ENCODE results near the gene FILIP1L.

The FILIP1L gene

DNA sequence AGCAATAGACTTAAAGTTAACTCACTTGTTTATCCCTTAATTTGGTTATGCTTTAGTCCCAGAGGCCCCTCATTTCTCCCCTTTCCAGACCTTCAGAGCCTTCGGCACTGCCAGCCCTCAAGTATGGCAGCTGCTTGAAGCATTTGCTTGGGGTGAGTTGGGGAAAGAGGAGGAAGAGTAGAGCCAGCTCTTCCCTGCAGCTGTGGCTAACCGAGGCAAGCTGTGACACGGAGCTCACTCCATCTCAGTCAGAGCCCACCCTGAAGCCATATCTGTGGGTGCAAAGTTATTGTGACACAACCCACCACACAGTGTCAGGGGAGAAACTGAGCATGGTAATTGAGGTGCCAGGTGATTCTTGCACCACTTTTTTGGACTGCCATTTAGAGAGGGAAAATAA, 66.1 kb downstream of the FILIP1L start:
- TF ChIP-seq, protein P1, sequence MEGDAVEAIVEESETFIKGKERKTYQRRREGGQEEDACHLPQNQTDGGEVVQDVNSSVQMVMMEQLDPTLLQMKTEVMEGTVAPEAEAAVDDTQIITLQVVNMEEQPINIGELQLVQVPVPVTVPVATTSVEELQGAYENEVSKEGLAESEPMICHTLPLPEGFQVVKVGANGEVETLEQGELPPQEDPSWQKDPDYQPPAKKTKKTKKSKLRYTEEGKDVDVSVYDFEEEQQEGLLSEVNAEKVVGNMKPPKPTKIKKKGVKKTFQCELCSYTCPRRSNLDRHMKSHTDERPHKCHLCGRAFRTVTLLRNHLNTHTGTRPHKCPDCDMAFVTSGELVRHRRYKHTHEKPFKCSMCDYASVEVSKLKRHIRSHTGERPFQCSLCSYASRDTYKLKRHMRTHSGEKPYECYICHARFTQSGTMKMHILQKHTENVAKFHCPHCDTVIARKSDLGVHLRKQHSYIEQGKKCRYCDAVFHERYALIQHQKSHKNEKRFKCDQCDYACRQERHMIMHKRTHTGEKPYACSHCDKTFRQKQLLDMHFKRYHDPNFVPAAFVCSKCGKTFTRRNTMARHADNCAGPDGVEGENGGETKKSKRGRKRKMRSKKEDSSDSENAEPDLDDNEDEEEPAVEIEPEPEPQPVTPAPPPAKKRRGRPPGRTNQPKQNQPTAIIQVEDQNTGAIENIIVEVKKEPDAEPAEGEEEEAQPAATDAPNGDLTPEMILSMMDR (IDR thresholded peaks at IDR 0.05; ENCODE audit: low read depth, low read length) = no peak
- no peak overlapping the region for H3K27ac ChIP-seq
- H3K36me3 ChIP-seq = no peaks in the 10 kb centered on the region
- H3K9me3 ChIP-seq (ENCODE audit: severe bottlenecking) = no peaks in the 10 kb centered on the region
- DNase-seq = no peak
- H3K27me3 ChIP-seq (ENCODE audit: insufficient read depth, low read depth, severe bottlenecking) = no peaks in the 10 kb centered on the region
- H3K4me3 ChIP-seq (ENCODE audit: low read depth, low read length) = no peak overlapping the region

DNA sequence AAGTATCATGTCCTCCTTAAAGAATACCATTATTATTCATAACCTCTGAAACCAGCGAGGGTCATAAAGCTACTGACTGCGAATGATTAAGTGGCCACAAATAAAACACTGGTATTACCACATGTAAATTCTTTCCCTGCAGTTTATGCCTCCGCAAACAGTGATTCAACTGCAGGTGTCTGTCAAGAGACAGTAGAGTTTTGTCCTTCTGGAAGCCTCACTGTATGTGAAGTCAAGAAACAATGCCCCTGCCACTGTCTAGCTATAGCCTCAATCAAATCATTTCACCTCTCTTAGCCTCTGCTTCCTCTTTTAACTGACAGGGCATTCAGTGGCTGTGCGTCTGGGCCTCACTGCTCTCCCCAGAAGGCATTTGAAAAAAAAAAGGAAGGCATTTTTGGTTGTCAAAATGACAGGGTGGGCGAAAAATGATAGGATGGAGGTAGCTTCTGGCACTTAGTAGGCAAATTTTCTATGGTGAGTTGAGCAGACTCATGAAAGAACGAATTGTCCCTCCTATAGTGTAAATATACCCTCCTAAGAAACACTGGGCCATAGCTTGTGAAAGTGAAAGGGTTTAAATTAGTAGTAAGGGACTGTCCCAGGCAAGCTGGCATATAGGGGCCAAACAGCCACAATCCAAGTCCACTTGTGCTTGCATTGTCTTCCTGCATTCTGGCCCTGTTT, 66.7 kb downstream of the FILIP1L start:
- DNase-seq = no peak
- H3K36me3 ChIP-seq = no peaks in the 10 kb centered on the region
- TF ChIP-seq, protein P1 (IDR thresholded peaks at IDR 0.05; ENCODE audit: low read depth, low read length) = no peak
- no peak overlapping the region for H3K27ac ChIP-seq
- H3K4me3 ChIP-seq (ENCODE audit: low read depth, low read length) = no peak overlapping the region
- H3K9me3 ChIP-seq (ENCODE audit: severe bottlenecking) = no peaks in the 10 kb centered on the region
- no peaks in the 10 kb centered on the region for H3K27me3 ChIP-seq (ENCODE audit: insufficient read depth, low read depth, severe bottlenecking)

DNA sequence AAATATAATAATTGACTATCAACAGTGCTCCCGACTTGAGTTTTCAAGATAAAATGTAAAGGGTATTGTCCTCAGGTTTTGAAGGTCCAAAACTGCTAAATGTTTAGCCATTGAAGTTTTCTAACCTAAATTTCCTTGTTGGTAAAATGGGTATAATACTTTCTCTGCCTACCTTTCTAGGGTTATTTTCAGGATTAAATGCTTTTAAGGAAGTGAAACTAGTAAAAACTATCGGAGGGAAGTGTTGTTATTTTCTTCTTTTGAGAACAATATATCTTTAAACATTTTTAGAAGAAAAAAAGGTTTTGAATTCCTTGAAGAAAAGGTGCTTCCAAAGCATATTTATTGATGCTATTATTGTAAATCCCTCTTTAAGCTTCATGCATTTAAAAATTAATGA, 67.3 kb downstream of the FILIP1L start:
- H3K9me3 ChIP-seq (ENCODE audit: severe bottlenecking) = no peaks in the 10 kb centered on the region
- H3K27ac ChIP-seq = no peak overlapping the region
- H3K36me3 ChIP-seq = no peaks in the 10 kb centered on the region
- no peak overlapping the region for H3K4me3 ChIP-seq (ENCODE audit: low read depth, low read length)
- no peak for DNase-seq
- TF ChIP-seq, protein P1 (IDR thresholded peaks at IDR 0.05; ENCODE audit: low read depth, low read length) = no peak
- no peaks in the 10 kb centered on the region for H3K27me3 ChIP-seq (ENCODE audit: insufficient read depth, low read depth, severe bottlenecking)

DNA sequence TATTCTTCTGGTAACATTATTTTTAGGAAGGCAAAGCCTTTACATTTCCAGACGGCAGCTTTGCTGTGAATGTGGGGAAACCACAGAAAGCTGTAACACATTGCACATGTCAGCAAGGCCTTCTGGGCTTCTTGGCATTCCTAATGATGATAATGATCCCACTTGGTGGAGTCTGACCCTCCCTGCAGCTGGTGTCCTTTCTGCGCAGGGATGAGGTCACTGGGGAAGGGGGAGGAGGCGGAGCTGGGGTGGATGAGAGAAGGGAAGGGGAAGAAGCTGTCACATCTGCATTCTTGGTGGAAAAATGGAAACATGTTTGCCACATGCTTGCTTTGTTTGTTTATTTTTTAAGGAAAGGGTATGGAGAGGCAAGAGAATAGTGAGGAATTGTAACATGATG, 68.6 kb downstream of the FILIP1L start:
- H3K27me3 ChIP-seq (ENCODE audit: insufficient read depth, low read depth, severe bottlenecking) = no peaks in the 10 kb centered on the region
- H3K9me3 ChIP-seq (ENCODE audit: severe bottlenecking) = no peaks in the 10 kb centered on the region
- DNase-seq = no peak
- H3K27ac ChIP-seq = no peak overlapping the region
- H3K4me3 ChIP-seq (ENCODE audit: low read depth, low read length) = no peak overlapping the region
- H3K36me3 ChIP-seq = no peaks in the 10 kb centered on the region
- TF ChIP-seq, protein P1 (IDR thresholded peaks at IDR 0.05; ENCODE audit: low read depth, low read length) = no peak

DNA sequence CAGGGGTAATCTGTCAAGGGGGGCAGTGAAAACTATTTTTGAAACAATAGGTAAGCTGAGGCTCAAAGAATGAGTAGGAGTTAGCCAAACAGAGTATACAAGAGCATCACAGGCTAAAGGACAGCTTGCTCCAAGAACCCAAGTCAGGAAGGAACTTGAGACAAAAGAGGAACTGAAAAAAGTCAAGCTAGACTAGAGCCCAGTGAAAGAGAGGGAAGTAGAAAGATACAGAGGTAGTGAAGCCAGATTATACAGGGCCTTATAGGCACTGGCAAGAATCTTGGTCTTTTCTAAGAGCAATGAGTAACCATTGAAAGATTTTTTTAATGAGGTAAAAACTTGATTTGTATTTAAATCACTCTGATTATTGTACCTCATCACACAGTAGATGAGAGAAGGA, 69.9 kb downstream of the FILIP1L start:
- H3K27me3 ChIP-seq (ENCODE audit: insufficient read depth, low read depth, severe bottlenecking) = no peaks in the 10 kb centered on the region
- H3K4me3 ChIP-seq (ENCODE audit: low read depth, low read length) = no peak overlapping the region
- no peak for DNase-seq
- no peaks in the 10 kb centered on the region for H3K9me3 ChIP-seq (ENCODE audit: severe bottlenecking)
- TF ChIP-seq, protein P1 (IDR thresholded peaks at IDR 0.05; ENCODE audit: low read depth, low read length) = no peak
- no peaks in the 10 kb centered on the region for H3K36me3 ChIP-seq
- H3K27ac ChIP-seq = no peak overlapping the region

DNA sequence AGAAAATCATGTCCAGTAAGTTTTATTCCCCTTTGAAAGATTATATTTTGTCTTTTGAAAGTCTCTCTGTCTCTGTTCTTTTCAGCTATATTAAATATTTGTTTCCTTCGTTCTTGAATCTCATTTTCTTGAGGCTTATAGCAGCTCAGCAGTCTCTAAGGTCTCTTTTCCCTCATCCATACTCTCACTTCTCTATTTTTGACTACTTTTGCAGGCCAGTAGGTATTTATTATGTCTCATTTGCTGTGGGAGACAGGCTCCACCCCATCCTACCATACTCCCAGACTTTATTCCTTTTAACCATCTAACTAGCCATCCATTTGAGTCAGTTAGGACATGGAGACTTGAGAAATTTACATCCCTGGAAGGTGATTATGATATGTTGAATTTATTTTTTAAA, 71.0 kb downstream of the FILIP1L start:
- no peak for DNase-seq
- H3K4me3 ChIP-seq (ENCODE audit: low read depth, low read length) = no peak overlapping the region
- H3K36me3 ChIP-seq = no peaks in the 10 kb centered on the region
- no peak overlapping the region for H3K27ac ChIP-seq
- TF ChIP-seq, protein P1 (IDR thresholded peaks at IDR 0.05; ENCODE audit: low read depth, low read length) = no peak
- no peaks in the 10 kb centered on the region for H3K27me3 ChIP-seq (ENCODE audit: insufficient read depth, low read depth, severe bottlenecking)
- H3K9me3 ChIP-seq (ENCODE audit: severe bottlenecking) = no peaks in the 10 kb centered on the region
